Measurements from ENCODE around the gene C10orf71.

Gene C10orf71

DNA sequence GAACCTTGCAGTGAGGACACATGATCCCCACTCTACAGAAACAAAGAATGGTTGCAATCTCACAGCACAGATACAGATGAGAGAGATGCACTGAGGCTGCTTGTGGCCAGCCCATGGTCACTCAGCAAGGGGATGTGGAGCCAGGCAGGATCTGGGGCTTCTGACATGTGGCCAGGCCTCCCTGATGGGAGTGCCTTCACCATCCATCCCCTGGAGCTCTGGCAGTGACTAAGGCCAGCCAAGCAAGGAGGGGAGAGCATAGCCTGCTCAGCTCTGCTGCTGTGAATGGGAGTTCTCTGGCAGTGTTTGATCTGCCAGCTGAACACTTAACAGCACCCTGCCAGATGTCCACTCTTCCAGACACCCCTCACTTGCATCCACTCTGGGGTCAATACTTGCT is 19.8 kb downstream of the C10orf71 start:
- DNase-seq (ENCODE audit: low spot score) = no peak

DNA sequence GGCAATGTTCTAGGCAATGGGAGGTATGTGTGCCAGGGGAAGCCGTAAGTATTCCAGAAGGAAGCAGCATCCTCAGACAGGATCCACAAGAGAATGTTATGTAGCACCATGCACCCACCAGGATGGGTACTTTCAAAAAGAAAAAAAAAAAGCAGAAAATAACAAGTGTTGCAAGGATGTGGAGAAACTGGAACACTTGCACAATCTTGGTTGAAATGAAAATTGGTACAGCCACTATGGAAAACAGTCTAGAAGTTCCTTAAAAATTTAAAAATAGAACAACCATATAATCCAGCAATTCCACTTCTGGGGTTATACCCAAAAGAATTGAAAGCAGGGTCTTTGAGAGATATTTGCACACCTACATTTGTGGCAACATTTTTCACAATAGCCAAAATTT is 20.2 kb downstream of the C10orf71 start:
- DNase-seq (ENCODE audit: low spot score) = no peak

DNA sequence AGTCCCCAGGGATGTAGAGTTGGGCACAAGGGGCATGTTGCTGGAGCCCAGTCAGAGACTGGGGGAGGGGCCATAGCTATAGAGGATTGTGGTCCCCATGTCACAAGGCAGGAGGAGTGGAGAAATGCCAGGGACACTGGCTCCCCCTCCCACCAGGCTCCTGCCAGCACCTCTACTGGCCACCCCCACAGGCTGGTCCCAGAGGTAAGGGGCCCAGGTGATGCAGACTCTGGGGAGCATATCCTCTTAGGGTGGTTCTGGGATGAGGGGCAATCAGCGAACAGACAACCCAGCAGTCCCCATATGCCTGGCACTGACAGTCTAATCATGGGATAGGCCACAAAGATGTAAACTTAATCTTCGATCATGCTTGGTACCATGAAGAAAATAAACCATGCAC is 21.2 kb downstream of the C10orf71 start:
- DNase-seq (ENCODE audit: low spot score) = no peak

DNA sequence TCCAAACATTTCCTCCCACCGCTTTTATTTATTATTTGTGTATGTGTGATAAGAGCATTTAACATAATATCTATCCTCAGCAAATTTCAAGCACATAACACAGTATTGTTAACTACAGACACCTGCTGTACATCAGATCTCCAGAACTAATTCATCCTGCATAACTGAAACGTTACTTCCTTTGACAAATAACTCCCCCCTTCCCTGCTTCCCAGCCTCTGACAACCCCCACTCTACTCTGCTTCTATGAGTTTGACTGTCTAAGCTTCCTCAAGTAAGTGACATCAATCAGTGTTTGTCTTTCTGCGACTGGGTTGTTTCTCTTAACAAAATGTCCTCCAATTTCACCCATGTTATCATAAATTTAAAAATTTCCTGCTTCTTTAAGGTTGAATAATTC is 22.1 kb downstream of the C10orf71 start:
- DNase-seq (ENCODE audit: low spot score) = no peak

DNA sequence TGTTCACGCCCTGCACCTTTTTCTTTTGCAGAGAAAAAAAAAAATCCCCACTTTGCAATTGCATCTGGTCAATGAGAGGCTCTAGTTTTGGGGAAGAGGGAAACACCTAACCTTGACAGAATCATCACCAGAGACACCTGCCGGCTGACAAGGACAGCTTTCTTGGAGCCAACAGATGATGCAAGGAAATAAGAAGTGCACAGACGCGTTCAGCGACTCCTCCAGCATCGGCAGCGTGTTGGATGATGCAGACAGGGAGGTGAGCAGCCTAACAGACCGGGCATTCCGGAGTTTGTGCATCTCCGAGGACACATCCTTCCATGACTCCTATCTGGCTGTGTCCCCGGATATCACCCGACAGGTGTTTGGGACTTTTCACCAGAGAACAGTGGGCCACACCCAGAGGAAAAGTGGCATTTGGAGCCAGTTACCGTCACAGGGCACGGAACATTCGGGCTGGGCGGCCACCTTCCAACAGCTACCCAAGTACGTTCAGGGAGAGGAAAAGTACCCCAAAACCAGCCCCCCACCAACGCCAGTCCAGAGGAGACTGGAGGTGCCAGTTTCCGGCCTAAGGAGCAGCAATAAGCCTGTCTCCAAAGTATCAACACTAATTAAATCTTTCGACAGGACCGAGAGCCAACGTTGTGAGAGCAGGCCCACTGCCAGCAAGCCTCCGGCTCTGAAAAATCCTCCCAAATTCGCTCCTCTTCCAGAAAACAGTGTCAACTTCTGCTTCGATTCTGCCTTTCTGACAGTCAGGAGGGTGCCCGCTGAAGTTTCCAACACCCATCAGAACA is 23.6 kb downstream of the C10orf71 start:
- DNase-seq (ENCODE audit: low spot score) = no peak

DNA sequence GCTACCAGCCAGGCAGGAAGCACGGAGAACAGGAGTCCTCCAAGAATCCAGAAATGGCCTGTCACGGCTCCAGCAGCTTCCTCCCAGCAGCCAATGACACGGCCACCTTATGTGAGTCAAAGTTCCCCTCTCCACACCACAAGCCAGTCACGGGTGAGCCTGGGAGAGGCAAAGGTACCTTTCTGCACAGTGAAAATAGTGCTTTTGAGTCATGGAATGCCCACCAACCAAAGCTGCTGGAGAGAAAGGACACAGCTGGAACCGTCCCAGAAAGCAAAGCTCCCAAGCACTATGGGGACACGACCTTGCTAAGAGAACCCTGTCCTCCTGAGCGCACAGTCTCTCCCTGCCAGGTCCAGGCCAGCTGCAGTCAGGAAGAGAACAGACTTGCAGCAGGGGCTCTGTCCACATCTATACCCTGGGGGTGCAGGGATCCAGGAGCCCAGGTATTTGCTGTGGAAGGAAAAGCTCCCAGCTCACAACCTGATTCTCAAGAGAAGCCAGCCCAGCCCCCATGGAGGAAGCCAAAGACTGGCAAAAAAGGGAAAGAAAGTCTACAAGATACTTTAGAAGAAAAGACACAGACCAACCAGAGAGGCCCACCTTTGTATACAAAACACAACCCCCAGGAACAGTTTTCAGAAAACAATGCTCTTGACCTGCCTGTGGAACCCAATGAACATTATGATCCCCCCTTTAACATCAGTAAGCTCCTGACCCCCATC is 24.4 kb downstream of the C10orf71 start:
- no peak for DNase-seq (ENCODE audit: low spot score)

DNA sequence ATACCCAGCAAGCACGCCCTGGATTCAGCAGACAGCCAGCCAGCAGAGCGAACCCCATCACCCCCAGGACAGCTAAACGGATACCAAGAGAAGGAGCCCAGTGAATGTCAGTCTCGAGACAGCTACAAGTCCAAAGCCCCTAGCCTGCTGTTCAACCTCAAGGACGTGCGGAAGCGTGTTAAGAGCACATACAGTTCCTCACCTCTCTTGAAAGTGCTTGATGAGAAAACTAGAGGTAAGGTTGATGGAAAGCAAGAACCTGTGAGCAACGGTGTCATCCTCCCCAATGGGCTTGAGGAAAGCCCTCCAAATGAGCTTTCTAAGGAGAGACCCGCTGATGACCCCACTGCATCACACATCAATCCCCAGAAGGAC is 24.9 kb downstream of the C10orf71 start:
- DNase-seq (ENCODE audit: low spot score) = no peak

DNA sequence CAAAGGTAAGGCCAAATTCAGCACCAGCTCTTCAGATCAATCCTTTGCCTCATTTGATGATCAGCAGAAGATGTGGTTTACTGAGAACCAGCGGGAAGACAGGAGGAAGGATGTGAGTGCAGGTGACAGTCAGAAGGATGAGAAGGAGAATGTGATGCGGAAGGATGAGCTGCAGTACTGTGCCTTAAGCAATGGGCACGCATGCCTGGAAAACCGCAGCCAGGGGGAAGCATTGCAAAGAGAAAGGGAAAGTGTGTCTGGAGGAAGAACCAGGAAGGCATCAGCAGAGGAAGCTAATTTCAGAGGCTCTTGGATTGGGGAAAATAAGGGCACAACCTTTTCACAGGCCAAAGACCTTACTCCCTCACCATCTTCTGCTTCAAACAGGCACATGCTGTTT is 25.7 kb downstream of the C10orf71 start:
- DNase-seq (ENCODE audit: low spot score) = no peak

DNA sequence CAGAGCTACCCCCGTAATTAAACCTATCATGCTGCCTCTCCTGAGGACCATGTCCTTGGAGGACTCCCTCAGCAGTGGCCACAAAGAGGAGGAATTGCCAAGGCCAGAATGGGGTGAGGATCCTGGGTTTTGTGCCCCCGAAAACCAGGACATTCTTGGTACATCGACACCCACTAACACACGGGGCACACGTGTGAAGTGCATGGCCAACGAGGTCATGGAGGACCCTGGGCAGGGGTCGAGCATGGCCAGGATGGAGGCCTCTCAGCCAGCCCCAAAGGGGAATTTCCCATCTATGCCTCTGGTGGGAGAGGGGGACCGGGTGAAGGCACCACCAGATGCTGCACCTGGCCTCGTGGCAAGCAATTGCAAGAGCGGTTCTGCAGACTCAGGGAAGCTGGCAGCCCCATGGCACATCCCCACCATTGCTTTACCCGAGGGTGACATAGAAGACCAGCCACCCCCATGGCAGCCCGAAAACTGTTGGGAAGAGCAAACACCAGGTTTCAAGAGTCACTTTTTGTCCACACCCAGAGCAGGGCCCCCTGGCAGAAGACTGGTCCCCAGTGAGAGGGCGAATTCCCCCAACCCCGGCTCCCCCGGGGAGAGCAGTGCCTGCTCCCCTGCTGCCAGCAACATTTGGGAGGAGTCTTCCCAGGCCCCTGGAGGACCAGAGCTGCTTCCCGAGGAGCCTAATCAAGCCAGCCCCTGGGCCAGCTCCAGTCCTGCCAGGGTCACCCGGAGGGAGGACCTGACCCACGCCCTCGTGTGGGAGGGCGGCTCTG is 26.4 kb downstream of the C10orf71 start:
- no peak for DNase-seq (ENCODE audit: low spot score)

DNA sequence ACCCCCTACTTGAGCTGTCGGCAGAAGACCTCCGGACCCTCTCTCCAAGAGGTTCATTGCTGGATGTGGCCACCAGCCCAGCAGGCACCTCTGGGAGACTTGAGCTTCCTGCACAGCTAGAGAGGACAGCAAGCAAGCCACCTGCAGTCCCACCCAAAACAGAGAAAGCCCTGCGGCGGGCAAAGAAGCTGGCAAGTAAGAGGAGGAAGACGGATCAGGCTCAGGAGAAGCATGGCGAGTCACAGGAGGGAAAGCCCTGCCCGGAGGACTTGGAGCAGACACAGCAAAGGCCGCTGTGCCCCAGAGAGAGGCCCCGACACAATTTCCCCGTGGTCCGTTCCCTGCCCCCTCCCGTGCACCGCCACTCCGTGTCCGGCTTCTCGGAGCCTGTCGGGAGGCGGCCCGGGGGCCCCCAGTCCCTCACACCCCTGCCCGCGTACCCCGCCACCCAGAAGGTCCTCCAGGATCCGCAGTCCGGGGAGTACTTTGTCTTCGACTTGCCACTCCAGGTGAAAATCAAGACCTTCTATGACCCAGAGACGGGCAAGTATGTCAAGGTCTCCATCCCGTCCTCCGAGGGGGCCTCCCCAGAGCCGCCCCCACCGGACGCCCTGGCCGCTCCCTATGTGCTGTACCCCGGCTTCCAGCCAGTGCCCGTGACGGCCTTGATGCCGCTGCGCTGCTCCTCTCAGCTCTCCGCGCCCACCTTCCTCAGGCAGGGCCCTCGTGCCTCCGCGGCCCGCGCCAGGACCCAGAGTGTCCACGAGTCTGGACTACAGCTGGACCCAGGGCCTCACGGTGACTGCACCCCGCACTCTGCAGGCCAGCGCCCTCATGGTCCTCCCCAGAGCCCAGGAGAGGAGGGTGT is 27.2 kb downstream of the C10orf71 start:
- no peak for DNase-seq (ENCODE audit: low spot score)

DNA sequence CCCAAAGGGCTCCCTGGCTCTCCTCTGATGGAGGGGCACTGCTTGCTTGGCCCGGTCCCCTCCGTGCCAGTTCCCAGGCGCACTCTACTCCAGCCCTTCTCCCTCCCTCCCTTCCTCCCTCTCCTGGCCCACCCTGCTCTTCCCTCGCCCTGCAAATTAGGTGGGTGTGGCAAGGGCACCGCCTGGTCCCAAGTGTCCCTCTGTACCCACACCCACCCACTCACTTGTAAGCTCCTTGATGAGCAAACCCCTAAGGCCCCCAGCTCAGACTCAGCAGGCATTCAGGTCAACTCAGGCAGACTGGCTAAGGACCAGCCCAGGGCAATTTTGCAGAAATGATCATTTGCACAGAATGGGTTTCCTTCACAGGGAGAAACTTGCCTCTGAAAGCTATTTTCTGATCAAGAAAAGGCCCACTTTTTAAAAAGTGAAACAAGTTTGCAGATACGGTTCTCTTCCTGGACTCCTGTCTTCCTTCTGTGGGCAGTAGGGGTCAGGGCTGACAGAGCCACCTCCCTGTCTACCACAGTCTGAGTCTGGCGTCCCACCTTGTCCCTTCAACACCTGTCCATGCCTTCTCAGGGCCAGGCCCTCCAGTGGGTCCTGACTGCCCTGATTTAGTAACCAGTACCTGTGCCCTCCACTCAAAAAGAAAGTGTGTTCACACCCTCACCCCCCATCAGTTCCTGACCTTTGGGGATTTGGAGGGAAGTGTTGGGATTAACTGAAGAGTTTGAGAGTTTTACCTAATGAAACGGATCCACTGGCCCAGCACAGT is 28.3 kb downstream of the C10orf71 start:
- DNase-seq (ENCODE audit: low spot score) = no peak

DNA sequence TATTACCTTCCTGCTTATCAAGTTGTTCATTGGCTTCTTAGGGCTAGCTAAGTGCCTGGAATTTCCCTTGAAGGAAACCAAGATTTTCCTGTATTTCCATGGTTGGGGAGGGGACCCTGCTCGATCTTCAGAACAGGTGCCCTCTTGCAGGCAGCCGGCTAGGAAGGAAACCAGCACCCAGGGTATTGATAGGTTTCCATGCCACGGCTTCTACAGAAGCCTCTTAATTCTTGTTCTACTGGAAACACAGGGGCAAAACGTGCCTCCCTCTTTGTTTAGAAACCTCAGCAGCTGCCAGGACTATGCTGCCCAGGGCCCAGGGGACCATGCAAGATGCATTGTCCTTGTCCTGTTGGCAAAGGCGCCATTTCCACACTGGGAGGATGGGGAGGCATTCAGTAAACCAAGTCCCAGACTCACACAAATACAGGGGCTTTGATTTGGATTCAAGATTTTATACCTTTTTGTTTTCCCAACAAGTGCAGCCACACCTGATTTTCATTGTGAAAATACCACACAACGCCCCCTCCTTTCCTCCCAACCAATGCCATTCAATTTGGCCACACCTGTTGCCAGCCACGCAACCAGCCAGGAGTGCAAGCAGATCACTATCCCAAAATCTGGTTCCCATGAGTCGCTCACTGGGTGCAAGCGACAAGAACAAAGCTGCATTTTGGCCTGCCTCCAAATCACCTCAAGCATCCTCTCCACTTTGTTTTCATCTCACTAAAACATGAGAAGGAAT is 29.6 kb downstream of the C10orf71 start:
- no peak for DNase-seq (ENCODE audit: low spot score)

DNA sequence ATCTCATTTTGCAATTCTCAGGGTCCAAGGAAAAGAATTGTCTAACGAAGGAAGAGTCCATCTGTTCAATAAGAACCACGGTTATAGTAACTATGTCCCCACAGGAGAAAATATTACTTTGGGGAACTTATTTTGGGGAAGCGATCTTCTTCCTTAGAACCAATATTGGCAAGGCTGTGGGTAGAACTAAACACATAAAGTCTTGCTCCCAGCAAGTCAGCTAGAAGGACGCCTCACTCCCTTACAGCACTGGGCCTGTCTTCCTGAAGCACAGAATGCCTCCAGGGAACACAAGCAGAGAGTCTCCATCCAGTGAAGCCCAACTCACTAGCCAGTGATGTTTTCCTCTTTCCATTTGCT is 30.2 kb downstream of the C10orf71 start:
- DNase-seq (ENCODE audit: low spot score) = no peak

DNA sequence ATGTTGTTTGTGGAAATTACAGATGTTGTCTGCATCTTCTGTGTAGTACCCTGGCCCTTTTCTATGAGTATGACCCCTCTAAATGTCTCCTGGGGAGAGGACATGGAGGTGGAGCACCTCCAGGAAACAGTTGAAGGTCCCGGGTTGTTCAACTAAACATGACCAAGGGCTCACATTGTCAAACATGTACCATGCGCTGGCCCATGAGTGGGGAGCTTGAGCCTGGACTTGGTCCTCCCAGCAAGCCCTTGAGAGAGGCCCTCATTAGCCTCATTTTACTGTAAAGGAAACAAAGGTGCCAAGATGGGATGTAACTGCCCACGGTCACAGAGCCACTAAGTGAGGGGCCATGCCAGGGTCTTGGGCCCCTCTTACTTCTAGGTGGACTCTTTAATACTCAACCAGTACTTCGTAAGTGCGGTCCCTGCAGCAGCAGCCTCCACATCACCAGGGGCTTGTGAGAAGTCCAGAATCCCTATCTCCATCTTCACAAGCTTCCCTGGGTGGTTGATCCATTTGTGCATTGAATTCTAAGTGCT is 31.2 kb downstream of the C10orf71 start:
- no peak for DNase-seq (ENCODE audit: low spot score)

DNA sequence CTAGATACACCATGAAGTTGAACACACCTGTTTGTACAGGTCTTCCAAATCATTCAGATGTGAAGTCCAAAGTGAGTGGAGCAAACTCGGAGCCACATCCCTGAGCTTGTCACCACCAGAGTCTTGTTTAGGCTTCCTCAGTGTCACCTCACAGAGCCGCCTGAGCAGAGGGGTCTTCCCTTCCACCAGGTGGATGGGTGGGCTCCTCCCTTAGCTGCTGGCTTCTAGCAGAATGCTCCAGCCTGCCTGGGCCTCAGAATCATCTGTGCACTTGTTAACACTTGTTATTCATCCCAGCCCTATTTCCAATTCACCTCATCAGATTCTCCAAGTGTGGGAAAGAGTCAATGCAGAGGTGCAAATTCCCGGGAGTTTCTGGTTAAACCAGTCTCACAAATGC is 32.5 kb downstream of the C10orf71 start:
- no peak for DNase-seq (ENCODE audit: low spot score)

DNA sequence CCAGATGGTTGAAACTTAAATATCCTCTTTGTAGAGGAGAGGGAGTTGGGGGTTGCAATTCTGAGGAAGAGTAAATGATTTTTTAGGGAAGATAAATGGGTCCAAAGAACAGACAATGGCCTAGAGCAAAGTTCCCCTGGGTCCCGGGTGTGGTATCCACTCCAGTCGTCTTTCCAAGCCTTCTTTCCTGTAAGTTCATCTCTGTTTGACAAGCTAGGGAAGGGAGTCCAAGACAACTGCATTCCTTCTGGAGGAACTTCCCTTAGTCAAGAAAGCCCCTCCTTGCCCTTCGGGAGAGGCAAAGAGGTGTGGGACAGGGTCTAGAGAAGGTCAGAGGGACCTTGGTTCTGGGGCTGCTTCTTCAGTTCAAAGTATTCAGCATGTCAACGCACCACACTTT is 33.4 kb downstream of the C10orf71 start:
- no peak for DNase-seq (ENCODE audit: low spot score)

DNA sequence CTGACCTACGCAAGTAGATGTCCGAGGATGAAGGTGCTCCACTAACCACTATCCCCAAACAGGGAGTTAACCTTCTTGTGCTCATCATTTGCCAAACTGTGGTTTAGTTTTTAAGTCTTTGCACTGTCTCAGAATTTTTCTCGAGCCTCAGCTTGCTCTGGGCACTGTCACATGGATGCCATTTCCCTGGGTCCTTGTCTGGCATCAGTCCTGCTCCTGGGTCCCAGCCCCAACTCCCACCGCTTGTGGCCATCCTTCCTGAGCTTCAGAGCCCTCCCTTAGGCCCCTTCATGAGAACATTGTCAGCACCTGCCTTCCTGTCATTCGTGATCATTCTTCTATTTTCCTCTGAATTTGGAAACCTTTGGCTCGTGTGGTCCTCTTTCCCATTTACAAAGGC is 33.8 kb downstream of the C10orf71 start:
- no peak for DNase-seq (ENCODE audit: low spot score)

DNA sequence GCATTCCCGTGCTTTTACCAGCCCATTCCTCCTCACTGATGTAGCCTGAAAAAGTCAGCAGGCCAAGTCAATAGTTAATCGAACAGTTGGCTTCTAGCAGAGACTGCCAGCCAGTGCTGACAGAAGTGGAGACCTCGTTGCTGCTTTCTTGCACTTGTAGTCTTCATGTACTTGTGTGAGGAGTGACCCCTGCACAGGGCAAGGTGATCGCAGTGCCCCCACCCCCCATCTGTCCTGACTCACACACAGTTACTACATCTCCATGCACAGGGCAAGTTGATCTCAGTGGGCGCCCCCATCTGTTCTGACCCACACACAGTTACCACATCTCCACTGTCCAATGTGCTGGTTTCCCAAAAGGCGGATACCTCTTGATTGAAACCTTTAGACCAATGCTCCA is 34.2 kb downstream of the C10orf71 start:
- no peak for DNase-seq (ENCODE audit: low spot score)

DNA sequence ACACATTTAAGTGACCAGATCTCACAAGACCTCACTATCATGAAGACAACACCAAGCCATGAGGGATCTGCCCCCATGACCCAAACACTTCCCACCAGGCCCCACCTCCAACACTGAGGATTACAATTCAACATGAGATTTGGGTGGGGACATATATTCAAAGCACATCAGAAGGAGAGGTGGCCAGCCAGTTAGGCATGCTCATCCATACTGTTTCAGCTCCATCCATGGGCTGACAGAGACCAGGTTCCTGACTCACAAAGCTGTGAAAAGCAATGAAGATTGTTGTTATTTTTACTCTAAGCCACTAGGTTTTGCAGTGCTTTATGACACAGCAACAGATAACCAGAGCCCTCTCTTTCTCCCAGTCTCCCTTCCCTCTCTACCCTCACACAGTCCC is 36.0 kb downstream of the C10orf71 start:
- DNase-seq (ENCODE audit: low spot score) = no peak

DNA sequence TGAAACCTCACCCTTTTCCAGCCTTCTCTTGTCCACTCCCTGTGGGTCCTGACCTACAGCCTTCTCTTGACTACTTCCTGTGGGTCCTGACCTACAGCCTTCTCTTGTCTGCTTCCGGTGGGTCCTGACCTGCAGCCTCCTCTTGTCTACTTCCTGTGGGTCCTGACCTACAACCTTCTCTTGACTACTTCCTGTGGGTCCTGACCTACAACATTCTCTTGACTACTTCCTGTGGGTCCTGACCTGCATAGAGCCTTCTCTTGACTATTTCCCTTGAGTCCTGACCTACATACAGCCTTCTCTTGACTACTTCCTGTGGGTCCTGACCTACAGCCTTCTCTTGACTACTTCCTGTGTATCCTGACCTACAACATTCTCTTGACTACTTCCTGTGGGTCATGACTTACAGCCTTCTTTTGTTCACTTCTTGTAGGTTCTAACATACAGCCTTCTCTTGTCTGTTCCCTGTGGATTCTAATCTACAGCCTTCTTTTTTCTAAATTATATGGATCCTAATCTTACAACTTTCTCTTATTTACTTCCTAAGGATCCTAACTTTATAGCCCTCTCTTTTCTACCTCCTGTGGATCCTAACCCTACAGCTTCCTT is 36.5 kb downstream of the C10orf71 start:
- no peak for DNase-seq (ENCODE audit: low spot score)

Data from LoVo (cell line).